K562 (cell line): ENCODE data around the gene NT5C3B.

ENCODE experiments used
- SETDB1 ChIP-seq: IDR thresholded peaks from one replicate; pipeline ENCODE4 v1.6.1; 2012; ENCODE audit warnings: low read length, control low read depth, inconsistent platforms
- SMARCE1 ChIP-seq: fragments of 450-650 bp; IDR thresholded peaks from 2 replicates; pipeline ENCODE4 v1.7.1; 2016; ENCODE audit warnings: mild to moderate bottlenecking
- SRF ChIP-seq, 2 experiments: fragments of 250-450, 450-650 bp in 1 of 2; sonication (Bioruptor Pico) in 1 of 2; sonication (generic) in 1 of 2; formaldehyde crosslinking; IDR thresholded peaks; 2 replicates each; pipeline versions ENCODE4 v1.5.0 to v1.5.1; 2020 to 2022; ENCODE audit warnings: mild to moderate bottlenecking in 1 of 2, missing genetic modification reagents in 1 of 2

DNA sequence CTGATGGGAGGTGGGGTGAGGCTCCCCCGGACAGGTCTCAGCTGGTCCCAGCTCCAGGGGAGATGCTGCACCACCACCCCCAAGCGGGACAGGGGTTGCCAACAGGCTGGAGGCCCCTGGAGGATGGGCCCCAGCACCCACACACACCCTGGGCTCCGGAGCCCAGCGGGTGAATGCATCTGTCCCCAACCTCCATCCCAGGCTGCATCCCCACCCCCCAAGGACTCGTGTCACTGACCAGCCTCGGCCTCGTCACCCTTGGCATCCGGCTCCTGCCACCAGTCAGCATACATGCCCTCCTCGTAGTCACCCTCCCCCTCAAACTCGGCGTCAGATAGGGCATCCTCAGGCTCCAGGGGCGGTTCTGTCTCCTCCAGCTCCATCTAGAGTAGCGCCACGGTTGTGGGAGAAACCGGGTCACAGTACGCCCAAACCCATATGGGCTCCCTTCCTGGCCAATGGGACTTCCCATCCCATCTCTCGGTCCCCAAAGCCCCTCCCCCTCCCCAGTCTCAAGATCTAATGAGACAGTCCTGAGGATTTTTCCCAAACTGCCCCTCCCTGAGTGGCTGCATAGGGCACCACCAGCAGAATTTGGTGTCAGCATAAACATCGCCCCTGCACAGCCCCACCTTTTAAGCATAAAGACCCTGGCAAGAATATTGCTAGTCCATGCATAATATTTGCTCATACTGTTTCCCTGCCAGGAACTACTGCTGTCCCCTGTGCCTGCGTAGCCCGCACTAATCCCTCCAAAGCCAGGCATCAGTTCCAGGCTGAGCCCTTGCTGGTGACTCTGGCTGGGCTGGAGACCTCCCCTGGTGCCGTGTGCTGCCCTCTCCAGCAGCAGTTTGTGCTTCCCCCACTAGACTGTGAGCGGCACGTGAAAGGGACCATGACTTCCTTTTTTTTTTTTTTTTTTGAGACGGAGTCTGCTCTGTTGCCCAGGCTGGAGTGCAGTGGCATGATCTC, 32.7 kb downstream of the NT5C3B start:
- TF ChIP-seq SMARCE1 (no peak), SETDB1 (no peak), SRF (CRISPR knock-in tag; IDR thresholded peaks at IDR 0.05) (no peak)
